GM12801 (cell line): Measurements from ENCODE around the gene CACNB4.

Source experiments
- TF ChIP-seq, protein P1 (sequence below): IDR thresholded peaks from one replicate; pipeline ENCODE4 v1.5.1; 2011; ENCODE audit warnings: control low read depth; ENCODE audit not compliant: insufficient read length; ENCODE audit errors: extremely low read depth

Gene CACNB4

GRCh38 chr2:151808258-151809072, 290.4 kb downstream of the CACNB4 start:
- TF ChIP-seq, protein P1, sequence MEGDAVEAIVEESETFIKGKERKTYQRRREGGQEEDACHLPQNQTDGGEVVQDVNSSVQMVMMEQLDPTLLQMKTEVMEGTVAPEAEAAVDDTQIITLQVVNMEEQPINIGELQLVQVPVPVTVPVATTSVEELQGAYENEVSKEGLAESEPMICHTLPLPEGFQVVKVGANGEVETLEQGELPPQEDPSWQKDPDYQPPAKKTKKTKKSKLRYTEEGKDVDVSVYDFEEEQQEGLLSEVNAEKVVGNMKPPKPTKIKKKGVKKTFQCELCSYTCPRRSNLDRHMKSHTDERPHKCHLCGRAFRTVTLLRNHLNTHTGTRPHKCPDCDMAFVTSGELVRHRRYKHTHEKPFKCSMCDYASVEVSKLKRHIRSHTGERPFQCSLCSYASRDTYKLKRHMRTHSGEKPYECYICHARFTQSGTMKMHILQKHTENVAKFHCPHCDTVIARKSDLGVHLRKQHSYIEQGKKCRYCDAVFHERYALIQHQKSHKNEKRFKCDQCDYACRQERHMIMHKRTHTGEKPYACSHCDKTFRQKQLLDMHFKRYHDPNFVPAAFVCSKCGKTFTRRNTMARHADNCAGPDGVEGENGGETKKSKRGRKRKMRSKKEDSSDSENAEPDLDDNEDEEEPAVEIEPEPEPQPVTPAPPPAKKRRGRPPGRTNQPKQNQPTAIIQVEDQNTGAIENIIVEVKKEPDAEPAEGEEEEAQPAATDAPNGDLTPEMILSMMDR: no peak

GRCh38 chr2:151805961-151806360, 292.9 kb downstream of the CACNB4 start:
- TF ChIP-seq, protein P1: no peak

DNA sequence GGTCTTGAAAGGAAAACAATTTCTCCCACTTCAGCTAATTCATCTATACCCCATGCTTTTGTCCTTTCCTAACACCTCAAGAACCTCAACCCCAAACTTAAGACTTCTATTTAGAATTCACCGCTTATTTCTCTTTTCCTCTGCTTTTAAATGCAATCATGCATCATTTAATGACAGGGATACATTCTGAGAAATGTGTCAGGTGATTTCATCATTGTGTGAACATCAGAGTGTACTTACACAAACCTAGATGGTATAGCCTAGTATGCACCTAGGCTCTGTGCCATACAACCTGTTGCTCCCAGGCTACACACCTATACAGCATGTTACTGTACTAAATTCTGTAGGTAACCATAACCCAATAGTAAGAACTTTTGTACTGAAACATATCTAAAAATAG, 293.5 kb downstream of the CACNB4 start:
- TF ChIP-seq, protein P1: no peak

GRCh38 chr2:151803811-151804210, 295.0 kb downstream of the CACNB4 start:
- TF ChIP-seq, protein P1: no peak

DNA sequence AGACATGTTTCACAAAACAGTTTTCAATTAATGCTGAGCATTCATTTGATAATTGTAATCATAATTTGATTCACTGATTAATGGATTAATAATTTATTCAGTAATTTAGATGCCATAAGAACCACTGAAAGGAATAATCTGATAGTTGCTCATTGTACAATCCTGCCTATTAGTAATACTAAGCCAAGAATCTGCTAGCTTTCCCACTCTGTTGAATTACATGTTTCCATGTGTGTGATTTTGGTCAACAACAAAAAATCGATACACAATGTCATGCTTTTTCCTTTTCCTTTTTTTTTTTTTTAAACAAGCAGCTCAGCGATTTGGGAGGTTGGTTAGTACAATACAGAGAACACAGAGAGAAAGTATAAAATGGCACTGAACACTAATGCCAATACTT, 296.5 kb downstream of the CACNB4 start:
- TF ChIP-seq, protein P1: no peak

DNA sequence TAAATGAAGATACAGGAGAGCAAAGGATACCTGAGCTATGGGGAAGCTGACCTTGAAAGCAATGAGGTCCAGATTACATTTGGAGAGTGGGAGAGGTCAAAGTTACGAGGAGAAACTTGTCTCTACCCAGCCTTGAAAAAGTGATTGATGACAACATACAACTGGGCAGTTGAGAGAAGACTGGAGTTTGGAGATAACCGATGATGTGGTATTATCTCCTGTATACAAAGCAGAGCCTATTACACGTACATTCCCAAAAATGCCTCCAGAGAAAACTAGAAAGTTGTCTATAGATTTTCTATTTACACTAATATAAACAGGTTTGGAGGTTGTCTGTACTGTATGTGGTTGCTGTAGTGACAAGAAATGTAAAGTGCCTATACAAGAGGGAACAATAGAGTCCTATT, 299.0 kb downstream of the CACNB4 start:
- TF ChIP-seq, protein P1: no peak

DNA sequence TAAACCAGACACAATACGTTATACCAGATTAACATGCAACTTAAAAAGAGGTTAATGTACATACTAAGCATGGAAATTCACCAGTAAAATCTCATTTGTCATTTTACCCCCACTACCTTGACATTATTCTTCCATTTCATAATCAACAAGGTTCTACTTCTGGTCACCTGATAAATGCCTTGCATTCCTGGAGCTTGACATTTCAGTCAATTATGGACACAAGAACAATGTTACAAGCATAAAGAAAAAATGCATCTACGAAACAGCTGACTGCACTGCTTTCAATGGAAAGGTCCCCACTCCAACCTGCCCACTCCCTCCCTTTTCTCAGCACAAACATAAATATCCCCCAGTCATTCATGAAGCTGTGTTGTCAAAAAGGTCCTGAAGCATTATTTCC, 302.1 kb downstream of the CACNB4 start:
- TF ChIP-seq, protein P1: no peak
